ENCODE data around the gene PTPMT1.

GRCh38 chr11:47593934-47594855 lies 28.8 kb downstream of the PTPMT1 start, which contains the start of gene C1QTNF4:
- TF ChIP-seq POLR2A (IDR thresholded peaks at IDR 0.05; ENCODE audit: low read depth, low read length), result no peak
- TF ChIP-seq TAF1 (IDR thresholded peaks at IDR 0.05; ENCODE audit: borderline replicate concordance, low read depth, low read length), result no peak

Data from GM12892 (cell line).